ENCODE results near the gene MACC1.
"Not testable (repeated sequence)": the region's sequence is repeated elsewhere in the genome, so short reads cannot be mapped to it uniquely, and the experiment has no call there.

Gene MACC1

DNA sequence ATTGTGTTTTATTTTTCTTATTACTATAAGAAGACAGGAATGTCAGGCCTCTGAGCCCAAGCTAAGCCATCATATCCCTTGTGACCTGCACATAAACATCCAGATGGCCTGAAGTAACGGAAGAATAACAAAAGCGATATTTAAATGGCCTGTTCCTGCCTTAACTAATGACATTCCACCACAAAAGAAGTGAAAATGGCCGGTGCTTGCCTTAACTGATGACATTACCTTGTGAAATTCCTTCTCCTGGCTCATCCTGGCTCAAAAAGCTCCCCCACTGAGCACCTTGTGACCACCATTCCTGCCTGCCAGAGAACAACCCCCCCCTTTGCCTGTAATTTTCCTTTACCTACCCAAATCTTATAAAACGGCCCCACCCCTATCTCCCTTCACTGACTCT is 91.1 kb downstream of the MACC1 start:
- FAIRE-seq: not testable (repeated sequence)

DNA sequence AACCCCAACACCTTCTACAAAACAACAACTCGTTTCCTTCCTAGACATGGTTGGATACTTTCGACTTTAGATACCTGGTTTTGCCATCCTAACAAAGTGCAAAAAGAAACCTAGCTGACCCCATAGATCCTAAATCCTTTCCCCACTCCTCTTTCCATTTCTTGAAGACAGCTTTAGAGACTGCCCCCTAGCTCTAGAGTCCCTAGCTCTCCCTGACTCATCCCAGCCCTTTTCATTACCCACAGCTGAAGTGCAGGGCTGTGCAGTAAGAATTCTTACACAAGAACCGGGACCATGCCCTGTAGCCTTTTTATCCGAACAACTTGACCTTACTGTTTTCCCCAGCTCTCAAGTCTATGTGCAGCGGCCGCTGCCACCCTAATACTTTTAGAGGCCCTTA is 93.1 kb downstream of the MACC1 start:
- FAIRE-seq: not testable (repeated sequence)

DNA sequence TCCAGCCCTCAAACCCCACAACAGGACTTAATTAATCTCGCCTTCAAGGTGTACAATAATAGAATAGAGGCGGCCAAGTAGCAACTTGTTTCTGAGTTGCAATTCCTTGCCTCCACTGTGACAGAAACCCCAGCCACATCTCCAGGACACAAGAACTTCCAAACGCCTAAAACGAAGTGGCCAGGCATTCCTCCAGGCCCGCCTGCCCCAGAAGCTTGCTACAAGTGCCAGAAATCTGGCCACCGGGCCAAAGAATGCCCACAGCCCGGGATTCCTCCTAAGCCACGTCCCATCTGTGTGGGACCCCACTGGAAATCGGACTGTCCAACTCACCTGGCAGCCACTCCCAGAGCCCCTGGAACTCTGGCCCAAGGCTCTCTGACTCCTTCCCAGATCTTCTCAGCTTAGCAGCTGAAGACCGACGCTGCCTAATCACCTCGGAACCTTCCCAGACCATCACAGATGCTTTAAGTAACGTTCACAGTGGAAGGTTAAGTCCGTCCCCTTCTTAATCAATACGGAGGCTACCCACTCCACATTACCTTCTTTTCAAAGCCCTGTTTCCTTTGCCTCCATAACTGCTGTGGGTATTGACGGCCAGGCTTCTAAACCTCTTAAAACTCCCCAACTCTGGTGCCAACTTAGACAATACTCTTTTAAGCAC is 94.4 kb downstream of the MACC1 start:
- not testable (repeated sequence) for FAIRE-seq

DNA sequence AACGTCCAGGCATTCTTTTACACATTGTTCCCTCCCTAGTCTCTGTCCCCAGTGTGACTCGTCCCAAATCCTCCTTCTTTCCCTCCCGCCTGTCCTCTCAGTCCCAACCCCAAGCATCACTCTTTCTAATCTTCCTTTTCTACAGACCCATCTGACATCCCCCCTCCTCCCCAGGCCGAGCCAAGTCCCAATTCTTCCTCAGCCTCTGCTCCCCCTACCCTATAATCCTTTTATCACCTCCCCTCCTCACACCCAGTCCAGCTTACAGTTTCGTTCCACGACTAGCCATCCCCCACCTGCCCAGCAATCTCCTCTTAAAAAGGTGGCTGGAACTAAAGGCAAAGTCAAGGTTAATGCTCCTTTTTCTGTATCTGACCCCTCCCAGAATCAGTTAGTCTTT is 95.1 kb downstream of the MACC1 start:
- no peak for FAIRE-seq

DNA sequence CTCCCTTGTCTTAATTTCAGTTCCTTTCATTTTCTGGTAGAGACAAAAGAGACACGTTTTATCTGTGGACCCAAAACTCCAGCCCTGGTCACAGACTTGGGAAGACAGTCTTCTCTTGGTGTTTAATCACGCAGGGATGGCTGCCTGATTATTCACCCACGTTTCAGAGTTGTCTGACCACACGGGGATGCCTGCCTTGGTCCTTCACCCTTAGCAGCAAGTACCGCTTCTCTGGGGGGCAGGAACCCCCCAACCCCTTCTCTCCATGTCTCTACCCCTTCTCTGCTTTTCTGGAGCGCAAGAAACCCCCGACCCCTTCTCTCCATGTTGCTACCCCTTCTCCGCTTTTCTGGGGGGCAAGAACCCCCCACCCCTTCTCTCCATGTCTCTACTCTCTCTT is 95.8 kb downstream of the MACC1 start:
- no peak for FAIRE-seq

DNA sequence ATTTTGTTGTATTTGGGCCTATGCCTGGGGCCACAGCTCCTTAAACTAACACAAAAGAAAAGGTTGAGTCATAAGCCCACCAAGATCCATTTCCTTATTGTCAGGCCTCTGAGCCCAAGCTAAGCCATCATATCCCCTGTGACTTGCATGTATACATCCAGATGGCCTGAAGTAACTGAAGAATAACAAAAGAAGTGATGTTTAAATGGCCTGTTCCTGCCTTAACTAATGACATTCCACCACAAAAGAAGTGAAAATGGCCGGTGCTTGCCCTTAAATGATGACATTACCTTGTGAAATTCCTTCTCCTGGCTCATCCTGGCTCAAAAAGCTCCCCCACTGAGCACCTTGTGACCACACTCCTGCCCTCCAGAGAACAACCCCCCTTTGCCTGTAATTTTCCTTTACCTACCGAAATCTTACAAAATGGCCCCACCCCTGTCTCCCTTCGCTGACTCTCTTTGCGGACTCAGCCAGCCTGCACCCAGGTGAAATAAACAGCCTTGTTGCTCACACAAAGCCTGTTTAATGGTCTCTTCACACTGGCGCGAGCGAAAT is 96.5 kb downstream of the MACC1 start:
- not testable (repeated sequence) for FAIRE-seq

DNA sequence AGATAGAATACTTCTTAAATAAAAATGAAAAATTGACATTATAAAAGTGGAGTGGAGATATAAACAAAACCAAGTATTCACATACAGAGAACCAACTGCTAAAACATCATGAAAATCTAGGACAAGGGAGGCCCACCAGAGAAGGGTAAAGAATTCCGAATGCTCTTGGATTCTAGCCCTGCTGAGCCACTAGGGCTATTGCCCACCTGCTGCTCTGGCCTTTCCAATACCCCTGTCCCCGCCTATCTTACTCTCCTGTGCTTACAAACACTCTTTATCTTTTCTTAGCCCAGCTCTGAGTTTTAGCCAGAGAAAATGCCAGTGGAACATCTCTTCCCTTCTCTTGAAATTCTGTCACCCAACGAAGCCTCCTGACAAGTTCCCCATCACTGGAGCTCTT is 100.3 kb downstream of the MACC1 start:
- FAIRE-seq: no peak

DNA sequence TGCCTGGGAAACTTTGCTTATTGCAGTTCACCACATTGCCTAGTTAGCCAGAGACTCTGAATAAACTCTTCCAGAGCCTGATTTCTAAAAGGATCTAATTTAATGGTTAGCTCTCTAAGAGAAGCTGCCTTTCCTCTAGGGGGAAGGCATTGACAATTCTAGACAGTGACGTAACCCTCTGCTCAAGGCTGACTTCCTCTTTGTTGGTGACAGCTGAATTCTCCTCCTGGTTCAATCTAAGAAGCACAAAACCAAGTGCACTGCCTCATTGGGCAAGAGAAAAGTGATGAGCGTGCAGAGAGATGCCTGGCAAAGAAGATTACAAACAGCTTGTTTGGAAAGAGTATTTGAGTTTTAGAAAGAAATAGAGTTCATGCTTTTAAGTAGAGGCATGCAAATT is 102.7 kb downstream of the MACC1 start:
- peak; percentile 90 for FAIRE-seq

DNA sequence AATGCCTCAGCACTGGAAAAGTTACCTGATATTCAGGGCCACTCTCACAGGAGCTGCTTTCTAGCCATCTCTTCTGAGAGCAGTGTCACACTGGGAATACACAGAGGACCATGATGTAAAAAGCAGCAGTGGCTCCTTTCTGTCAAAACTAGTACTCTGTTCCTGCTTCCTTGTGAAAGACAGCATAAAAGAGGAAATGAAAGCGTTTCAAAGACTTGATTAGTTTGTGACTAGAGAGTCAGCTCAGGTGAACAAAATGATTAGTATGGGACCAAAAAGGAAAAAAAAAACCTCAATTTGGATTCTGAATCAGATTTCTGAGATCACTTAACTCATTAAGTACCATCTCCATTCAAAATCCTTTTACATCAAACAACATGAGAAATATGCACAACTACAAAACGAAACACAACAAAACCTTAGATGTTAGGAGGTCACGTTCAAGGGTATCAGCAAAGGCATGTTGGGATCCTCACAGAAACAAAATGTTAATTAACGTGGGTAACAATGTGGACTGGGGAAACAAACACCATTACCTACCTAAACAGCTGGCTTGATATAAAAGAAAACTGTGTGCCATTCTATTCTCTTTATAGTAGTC is 103.7 kb downstream of the MACC1 start:
- FAIRE-seq: no peak

DNA sequence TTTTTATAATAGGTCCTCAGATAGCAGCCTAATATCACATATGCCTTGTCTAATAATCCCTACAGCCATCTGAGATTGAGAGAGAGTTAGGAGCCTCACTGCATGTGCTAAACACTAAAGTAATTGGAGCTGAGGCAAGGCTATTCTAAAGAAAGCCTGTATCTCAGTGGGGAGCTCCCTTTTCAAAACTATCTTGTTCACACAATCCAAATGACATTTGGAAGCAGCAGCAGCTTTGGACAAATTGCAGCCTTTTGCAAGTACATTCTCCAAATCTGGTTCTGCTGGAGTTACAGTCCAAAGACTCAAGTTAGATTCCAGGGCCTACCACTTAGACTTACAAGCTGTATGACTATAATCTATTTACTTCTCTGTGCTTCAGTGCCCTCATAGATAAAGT is 104.5 kb downstream of the MACC1 start:
- FAIRE-seq: no peak

DNA sequence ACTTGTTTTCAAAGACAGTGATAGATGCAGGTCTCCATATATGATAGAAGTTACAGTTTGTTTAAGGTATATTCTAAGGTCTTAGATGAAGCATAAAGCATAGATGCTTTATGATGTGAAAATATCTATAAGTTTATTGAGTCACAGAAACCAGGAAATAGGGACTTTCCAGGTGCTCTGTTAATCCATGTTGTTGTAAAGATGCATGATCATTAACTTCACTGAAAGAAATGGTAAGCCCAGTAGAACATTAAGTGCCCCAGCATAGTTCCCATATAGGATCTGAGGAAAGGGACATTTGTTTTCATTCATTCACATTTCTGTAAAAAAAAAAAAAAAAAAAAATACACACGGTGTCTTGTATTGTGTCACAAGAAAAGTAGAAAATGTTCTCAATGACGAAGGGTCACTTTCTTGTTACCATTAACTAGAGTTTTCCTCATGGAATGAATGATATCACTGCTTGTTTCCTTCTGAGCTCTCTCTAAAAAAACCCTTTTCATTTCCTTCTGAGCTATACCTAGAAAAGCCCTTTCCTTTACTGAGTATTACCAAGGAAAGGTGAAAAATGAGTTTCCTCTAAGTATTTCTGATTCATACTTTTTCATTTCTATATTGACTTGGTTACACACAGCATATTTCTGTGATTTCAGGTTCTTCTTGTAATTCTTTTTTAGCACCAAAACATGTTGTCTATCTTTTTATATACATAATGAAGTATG is 105.2 kb downstream of the MACC1 start:
- no peak for FAIRE-seq

DNA sequence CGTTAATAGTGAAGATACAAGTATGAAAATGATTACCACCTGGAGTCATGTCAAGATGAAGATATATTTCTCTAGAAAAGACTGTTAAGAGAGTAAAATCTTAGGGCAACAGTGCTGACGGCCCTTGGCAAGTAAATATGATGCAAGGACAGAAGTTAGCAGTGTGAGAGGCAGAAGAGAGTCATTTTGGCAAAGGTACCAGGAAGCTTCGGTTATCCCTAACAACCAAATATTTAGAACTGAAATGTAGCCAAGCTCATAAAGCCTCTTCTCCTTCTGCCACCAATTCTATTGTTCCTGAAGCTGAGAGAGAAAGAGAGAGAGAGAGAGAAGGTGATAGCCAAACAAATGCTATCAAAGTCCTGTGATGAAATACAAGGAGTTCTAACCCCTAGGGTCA is 109.6 kb downstream of the MACC1 start:
- FAIRE-seq: peak; percentile 92

DNA sequence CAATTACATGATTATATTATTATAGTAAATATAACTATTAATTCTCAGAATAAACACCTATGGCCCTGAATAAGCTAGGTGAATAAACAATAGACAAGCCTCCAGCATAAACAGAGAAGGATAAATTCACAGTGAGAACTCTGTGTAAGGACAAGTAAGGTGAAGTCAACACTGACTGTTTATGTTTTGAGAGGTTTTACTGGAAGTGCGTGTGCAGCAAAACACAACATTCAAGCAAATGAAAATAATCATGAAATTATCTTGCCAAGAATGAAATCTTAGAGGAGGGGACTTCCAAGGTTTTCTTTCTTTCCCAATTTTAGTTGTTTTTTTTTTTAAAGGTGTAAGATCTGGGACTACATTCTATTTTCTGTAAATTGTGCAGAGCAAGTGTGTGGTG is 112.5 kb downstream of the MACC1 start:
- no peak for FAIRE-seq

DNA sequence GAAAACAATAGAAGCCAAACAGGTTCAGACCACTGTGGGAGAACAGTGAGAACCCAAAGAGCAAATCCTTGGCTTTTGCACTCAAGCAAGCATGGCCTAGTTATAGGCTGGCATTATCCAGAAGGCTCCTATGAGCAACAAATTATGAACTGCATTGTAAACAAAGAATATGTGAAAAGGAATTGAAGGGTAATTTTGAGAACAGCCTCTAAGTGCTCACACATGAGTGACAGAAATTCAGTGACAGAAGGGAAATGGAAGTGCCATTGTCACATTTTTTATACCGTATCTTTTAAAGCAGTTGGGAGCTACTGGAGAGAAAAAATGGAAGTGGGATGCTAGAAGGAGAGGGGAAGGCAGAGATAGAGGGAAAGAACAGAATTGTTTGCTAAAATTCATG is 114.2 kb downstream of the MACC1 start:
- FAIRE-seq: no peak

DNA sequence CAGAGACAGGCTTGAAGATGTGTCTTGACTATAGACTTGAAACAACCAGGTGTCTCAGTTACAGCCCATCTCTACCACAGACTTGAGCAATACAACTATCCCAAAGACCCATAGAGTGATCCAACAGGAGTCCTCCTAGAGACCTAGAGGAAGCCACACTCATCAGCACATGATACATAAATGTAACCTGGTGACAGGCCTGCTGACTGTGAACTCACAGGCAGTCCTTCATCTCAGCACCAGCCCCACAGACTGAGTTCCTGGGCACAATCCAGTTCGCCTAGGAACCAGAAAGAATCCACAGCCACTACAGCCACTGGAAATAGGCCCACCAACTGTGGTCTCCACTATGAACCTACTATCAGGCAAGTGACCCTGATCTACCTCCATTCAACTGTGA is 121.3 kb downstream of the MACC1 start:
- FAIRE-seq: no peak

DNA sequence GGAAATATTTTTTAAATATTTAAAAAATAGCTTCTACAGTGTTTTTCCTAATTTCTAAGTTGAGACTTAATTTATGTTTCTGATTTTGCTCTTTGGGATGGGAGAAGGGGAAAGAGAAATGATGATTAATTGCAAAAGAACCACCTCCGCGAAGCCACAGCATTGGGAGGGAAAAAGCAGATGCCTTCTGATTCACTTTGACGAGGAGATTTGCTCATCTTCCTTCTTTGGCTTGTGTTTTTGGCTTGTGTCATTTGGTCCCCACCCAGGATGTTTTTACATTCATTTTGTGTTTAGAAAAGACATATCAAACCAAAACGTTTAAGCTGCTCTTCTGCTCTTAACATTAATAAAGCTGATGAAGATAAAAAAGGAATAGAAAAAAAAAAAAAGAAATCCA is 121.7 kb downstream of the MACC1 start:
- FAIRE-seq: no peak

DNA sequence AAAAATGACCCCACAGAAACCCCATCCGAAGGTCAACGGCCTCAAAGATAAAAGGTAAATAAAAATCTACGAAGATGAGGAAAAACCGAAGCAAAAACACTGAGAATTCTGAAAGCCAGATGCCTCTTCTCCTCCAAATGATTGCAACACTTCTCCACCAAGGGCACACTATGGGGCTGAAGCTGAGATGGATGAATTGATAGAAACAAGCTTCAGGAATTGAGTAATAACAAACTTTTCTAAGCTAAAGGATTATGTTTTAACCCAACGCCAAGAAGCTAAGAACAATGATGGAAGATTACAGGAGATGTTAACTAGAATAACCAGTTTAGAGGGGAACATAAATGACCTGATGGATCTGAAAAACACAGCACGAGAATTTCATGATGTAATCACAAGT is 127.8 kb downstream of the MACC1 start:
- FAIRE-seq: no peak

DNA sequence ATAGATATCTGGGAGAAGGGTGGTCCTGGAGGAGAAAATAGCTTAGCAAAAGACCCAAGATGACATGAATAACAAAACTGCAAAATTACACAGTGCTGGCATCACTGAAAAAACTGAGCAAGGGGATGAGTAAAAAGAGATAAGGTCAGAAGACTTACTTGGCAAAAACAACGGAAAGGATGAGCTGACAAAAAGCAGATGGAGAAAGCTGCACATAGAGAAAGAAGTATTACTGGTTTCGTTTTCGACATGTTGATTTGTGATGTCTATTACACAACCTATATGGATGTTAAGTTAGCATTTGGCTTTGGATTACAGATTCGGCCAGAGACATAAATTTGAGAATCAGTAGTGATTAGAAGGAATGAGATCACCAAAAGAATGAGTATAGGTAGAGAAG is 132.1 kb downstream of the MACC1 start:
- FAIRE-seq: no peak

Measured in islet of Langerhans (tissue), 1 donor.